ENCODE measurements around the gene AK6. TPM values are rescaled to one million over a fixed set of nuclear protein-coding genes. Genes with fewer than 3 reads are reported as not detected.
"Not testable (repeated sequence)": the region's sequence is repeated elsewhere in the genome, so short reads cannot be mapped to it uniquely, and the experiment has no call there.

The AK6 gene
- total RNA-seq, 1 donor from 2014 or later, result 29.1 TPM

DNA sequence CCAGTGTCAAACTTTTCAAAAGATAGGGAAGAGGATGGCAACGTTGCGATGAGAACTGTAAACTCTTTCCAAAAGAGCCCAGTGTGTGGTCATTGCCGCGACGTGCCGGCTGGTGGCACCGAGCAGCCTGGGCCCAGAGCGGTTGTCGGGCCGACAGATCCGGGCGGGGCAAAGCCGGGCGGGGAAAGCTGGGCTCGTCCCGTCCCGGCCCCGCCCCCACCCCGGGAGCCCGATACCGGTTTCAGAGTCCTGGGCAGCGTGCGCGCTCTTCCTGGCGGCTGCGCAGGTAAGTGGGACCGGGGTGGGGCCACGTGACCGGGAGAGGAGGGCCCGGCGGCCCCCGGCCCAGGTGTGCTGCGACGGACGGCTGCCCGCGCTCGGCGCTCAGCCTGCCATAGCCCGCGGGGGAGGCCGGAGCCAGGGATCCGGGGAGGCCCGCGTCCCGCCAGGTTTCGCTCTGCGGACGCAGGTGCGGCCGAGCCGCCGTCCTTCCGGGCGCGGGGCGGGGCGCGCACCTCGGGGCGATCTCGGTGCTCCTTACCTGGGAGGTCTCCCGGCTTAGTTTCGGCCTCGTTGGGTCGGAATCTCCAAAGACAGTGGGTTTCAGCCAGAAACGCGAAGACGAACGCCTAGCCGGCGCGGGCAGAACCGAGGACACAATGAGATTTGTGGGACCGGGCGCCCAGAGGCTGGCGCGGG lies 45.7 kb upstream of the AK6 start, which contains the start of gene MARVELD2:
MARVELD2 (plus strand) TSS at position 232 of the 699 bp plus-strand sequence. CDS start 4,270 bp downstream, outside the sequence.
- H3K9me3 ChIP-seq, result no peaks in the 10 kb centered on the region
- no peaks in the 10 kb centered on the region for H3K27me3 ChIP-seq (ENCODE audit: low read depth)
- intact Hi-C loops (cut with DNase I), result no loop called here
- peak within 1 kb of the TSS; percentile 89 for H3K27ac ChIP-seq
- peaks cover 35% of the 10 kb centered on the region for H3K36me3 ChIP-seq
- H3K4me1 ChIP-seq, result peaks cover 9% of the 10 kb centered on the region
- ATAC-seq (peak; percentile 99), DNase-seq (peak; percentile 96)
- H3K4me3 ChIP-seq, result peak within 1 kb of the TSS; percentile 77
- TF ChIP-seq, protein P1, sequence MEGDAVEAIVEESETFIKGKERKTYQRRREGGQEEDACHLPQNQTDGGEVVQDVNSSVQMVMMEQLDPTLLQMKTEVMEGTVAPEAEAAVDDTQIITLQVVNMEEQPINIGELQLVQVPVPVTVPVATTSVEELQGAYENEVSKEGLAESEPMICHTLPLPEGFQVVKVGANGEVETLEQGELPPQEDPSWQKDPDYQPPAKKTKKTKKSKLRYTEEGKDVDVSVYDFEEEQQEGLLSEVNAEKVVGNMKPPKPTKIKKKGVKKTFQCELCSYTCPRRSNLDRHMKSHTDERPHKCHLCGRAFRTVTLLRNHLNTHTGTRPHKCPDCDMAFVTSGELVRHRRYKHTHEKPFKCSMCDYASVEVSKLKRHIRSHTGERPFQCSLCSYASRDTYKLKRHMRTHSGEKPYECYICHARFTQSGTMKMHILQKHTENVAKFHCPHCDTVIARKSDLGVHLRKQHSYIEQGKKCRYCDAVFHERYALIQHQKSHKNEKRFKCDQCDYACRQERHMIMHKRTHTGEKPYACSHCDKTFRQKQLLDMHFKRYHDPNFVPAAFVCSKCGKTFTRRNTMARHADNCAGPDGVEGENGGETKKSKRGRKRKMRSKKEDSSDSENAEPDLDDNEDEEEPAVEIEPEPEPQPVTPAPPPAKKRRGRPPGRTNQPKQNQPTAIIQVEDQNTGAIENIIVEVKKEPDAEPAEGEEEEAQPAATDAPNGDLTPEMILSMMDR (IDR thresholded peaks at IDR 0.05), result peak; percentile 64

DNA sequence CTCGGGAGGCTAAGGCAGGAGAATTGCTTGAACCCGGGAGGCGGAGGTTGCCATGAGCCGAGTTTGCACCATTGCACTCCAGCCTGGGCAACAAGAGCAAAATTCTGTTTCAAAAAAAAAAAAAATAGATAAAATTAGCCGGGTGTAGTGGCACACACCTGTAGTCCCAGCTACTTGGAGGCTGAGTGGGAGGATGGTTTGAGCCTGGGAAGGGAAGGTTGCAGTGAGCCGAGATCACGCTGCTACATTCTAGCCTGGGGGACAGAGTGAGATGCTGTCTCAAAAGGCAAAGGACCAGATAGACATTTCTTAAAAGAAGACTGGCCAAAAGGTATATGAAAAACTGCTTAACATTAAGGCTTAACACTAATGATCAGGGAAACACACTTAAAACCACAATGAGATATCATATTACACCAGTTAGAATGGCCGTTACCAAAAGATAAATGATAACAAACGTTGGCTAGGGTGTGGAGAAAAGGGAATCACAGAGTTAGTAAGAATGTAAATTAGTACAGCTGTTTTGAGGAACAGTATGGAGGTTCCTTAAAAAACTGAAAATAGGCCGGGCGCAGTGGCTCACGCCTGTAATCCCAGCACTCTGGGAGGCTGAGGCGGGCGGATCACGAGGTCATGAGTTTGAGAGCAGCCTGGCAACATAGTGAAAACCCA lies 35.5 kb upstream of the AK6 start:
- Histone ChIP-seq H3K36me3 (peaks cover 66% of the 10 kb centered on the region), H3K27me3 (ENCODE audit: low read depth) (no peaks in the 10 kb centered on the region), H3K9me3 (no peaks in the 10 kb centered on the region), H3K4me3 (no peak overlapping the region), H3K4me1 (no peaks in the 10 kb centered on the region), H3K27ac (no peak overlapping the region)
- TF ChIP-seq, protein P1 (IDR thresholded peaks at IDR 0.05), result no peak
- ATAC-seq, result no peak
- DNase-seq, result no peak
- intact Hi-C loops (cut with DNase I), result no loop called here

DNA sequence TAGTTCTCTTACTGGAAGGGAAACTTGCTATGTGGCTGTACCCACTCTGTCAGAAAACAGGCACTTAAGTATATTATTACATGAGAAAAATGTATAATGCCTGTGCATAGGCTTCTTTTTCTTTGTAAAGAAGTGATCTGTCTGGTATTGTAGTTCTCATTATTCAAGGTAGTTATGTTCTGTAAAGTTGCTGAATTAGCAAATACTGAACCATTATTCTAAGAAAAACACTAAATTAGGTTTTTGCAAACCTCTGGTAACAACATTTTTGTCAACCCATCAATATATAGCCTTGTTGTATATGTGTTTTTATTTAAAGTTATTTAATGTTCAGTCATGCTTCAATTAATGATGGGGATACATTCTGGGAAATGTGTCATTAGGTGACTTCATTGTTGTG lies 9.1 kb upstream of the AK6 start:
- peaks cover 83% of the 10 kb centered on the region for H3K36me3 ChIP-seq
- DNase-seq (no peak), ATAC-seq (no peak)
- no peak overlapping the region for H3K4me3 ChIP-seq
- H3K27me3 ChIP-seq (ENCODE audit: low read depth), result no peaks in the 10 kb centered on the region
- no peaks in the 10 kb centered on the region for H3K4me1 ChIP-seq
- no peaks in the 10 kb centered on the region for H3K9me3 ChIP-seq
- no peak overlapping the region for H3K27ac ChIP-seq
- TF ChIP-seq, protein P1 (IDR thresholded peaks at IDR 0.05), result no peak
- intact Hi-C loops (cut with DNase I), result no loop called here

DNA sequence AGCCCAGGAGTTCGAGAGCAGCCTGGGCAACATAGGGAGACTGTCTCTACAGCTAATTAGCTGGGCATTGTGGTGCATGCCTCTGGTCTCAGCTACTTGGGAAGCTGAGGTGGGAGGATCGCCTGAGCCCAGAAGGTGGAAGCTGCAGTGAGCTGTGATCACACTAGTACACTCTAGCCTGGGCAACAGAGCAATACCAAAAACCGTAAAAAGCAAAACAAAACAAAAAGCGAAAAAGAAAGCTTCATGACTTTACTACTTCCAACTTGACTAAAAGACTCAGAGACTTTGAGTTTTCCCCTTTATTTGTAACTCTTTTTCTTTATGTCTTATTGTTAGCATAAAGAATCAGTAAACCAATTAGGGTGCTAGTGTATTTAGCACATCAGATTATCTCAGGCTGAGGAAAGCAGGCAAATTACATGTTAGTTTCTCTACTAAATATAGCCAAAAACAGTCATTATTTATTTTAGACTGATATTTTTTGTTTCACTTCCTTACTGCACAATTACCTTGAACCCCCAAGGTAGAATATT lies 5.7 kb upstream of the AK6 start:
- intact Hi-C loops (cut with DNase I), result no loop called here
- H3K27ac ChIP-seq, result no peak overlapping the region
- TF ChIP-seq, protein P1 (IDR thresholded peaks at IDR 0.05), result no peak
- no peak overlapping the region for H3K4me3 ChIP-seq
- ATAC-seq, result no peak
- no peak for DNase-seq
- H3K4me1 ChIP-seq, result peaks cover 16% of the 10 kb centered on the region
- no peaks in the 10 kb centered on the region for H3K9me3 ChIP-seq
- peaks cover 50% of the 10 kb centered on the region for H3K36me3 ChIP-seq
- H3K27me3 ChIP-seq (ENCODE audit: low read depth), result no peaks in the 10 kb centered on the region

DNA sequence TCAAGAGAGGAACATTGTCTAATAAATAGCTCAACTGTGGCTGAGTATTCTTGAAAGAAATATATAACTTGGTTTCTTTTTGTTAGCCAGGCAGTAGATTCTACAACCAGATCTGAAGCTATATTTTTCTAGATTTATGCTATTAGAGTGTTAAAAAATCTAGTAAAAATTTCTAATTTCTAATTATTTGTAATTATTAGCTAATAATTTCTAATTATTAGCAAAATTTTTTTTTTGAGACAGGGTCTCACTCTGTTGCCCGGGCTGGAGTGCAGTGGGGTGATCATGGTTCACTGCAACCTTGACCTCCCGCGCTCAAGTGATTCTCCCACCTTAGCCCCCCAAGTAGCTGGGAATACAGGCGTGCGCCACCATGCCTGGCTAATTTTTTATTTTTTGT lies 3.1 kb upstream of the AK6 start:
- ATAC-seq (no peak), DNase-seq (no peak)
- Histone ChIP-seq H3K4me3 (no peak overlapping the region), H3K36me3 (peaks cover 28% of the 10 kb centered on the region), H3K4me1 (peaks cover 31% of the 10 kb centered on the region), H3K9me3 (no peaks in the 10 kb centered on the region), H3K27me3 (ENCODE audit: low read depth) (no peaks in the 10 kb centered on the region), H3K27ac (no peak overlapping the region)
- TF ChIP-seq, protein P1 (IDR thresholded peaks at IDR 0.05), result no peak
- intact Hi-C loops (cut with DNase I), result no loop called here

DNA sequence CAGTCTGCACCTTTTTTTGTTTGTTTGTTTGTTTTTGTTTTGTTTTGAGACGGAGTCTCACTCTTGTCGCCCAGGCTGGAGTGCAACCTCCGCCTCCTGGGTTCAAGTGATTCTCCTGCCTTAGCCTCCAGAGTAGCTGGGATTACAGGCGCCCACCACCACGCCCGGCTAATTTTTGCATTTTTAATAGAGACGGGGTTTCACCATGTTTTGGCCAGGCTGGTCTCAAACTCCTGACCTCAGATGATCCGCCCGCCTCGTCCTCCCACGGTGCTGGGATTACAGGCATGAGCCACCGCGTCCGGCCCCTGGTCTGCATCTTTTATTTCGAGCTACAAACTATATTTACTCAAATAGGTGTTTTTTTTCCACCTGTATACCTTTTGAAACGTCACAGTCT lies 1.0 kb upstream of the AK6 start:
- DNase-seq; intact Hi-C loops (cut with DNase I); H3K9me3 ChIP-seq; H3K27me3 ChIP-seq (ENCODE audit: low read depth); ATAC-seq: not testable (repeated sequence)
- Histone ChIP-seq H3K36me3 (peaks cover 33% of the 10 kb centered on the region), H3K4me3 (peak overlapping the region; percentile 87), H3K4me1 (peaks cover 31% of the 10 kb centered on the region), H3K27ac (peak overlapping the region; percentile 99)
